Hepatocyte (in vitro differentiated cells): ENCODE results near the gene SCN2B. TPM values are rescaled to one million over a fixed set of nuclear protein-coding genes. Genes with fewer than 3 reads are reported as not detected.

ENCODE experiments used
- DNase-seq: peaks from one replicate; pipeline ENCODE4 v3.0.0-alpha.2; 2016; ENCODE audit warnings: low spot score
- H2AFZ ChIP-seq: fragments of 200-600 bp; sonication (generic); 2 replicates; pipeline ENCODE4 v1.6.0; 2016; ENCODE audit warnings: antibody characterized with exemption, mild to moderate bottlenecking
- H3K27ac ChIP-seq: fragments of 200-600 bp; sonication (generic); 2 replicates; pipeline ENCODE4 v1.5.1; 2016; ENCODE audit warnings: mild to moderate bottlenecking
- H3K27me3 ChIP-seq: fragments of 200-600 bp; sonication (generic); 2 replicates; pipeline ENCODE4 v1.6.1; 2016
- H3K36me3 ChIP-seq: fragments of 200-600 bp; sonication (generic); replicated peaks from 2 replicates; pipeline ENCODE4 v1.5.1; 2016; ENCODE audit warnings: low read depth; ENCODE audit not compliant: insufficient read depth
- H3K4me1 ChIP-seq: fragments of 200-600 bp; sonication (generic); 2 replicates; pipeline ENCODE4 v1.5.1; 2016; ENCODE audit warnings: mild to moderate bottlenecking, moderate library complexity; ENCODE audit not compliant: insufficient read depth
- H3K4me2 ChIP-seq: fragments of 200-600 bp; sonication (generic); 2 replicates; pipeline ENCODE4 v1.6.0; 2016
- H3K4me3 ChIP-seq: fragments of 200-600 bp; sonication (generic); 2 replicates; pipeline ENCODE4 v1.5.1; 2016; ENCODE audit warnings: mild to moderate bottlenecking
- H3K79me2 ChIP-seq: fragments of 200-600 bp; sonication (generic); 2 replicates; pipeline ENCODE4 v1.6.0; 2017; ENCODE audit warnings: mild to moderate bottlenecking
- H3K9me2 ChIP-seq: fragments of 200-600 bp; sonication (generic); replicated peaks from 2 replicates; pipeline ENCODE4 v1.6.0; 2017; ENCODE audit warnings: mild to moderate bottlenecking; ENCODE audit not compliant: insufficient read depth
- H3K9me3 ChIP-seq: fragments of 200-600 bp; sonication (generic); 2 replicates; pipeline ENCODE4 v1.5.1; 2016; ENCODE audit warnings: low read depth, mild to moderate bottlenecking
- H4K20me1 ChIP-seq: fragments of 200-600 bp; sonication (generic); 2 replicates; pipeline ENCODE4 v1.6.0; 2016; ENCODE audit warnings: mild to moderate bottlenecking; ENCODE audit not compliant: insufficient read depth, poor library complexity, severe bottlenecking
- CTCF ChIP-seq: fragments of 200-600 bp; sonication (generic); IDR thresholded peaks from 2 replicates; pipeline ENCODE4 v1.5.1; 2016; ENCODE audit warnings: antibody characterized with exemption, mild to moderate bottlenecking; ENCODE audit not compliant: poor library complexity
- EZH2 ChIP-seq: fragments of 200-600 bp; sonication (generic); IDR thresholded peaks from 2 replicates; pipeline ENCODE4 v1.6.1; 2016; ENCODE audit warnings: antibody characterized with exemption, mild to moderate bottlenecking, borderline replicate concordance
- EZH2phosphoT487 ChIP-seq: fragments of 200-600 bp; sonication (generic); IDR thresholded peaks from one replicate; pipeline ENCODE4 v1.6.1; 2018; ENCODE audit warnings: antibody characterized with exemption, mild to moderate bottlenecking, low read depth, moderate library complexity; ENCODE audit not compliant: unreplicated experiment, severe bottlenecking
- WGBS: methylation state at CpG from one replicate; pipeline ENCODE4 v1.1.6; 2016; ENCODE audit warnings: low lambda C conversion rate; ENCODE audit errors: missing lambda C conversion rate; 5-methylcytosine and 5-hydroxymethylcytosine counted together
- polyA plus RNA-seq: library from polyadenylated mRNA; unstranded; fragments of >200 nt; fragmentation: Nextera tagmentation; extraction: Ambion mirVana; gene quantifications from 2 replicates; pipeline ENCODE4 v1.2.1, GENCODE V29; 2016
- total RNA-seq: library from RNA; depleted of rRNA; stranded (reverse); fragments of >200 nt; gene quantifications from 2 replicates; pipeline ENCODE4 v1.2.3, GENCODE V29; 2014

Gene SCN2B
- total and polyA plus RNA-seq, 2 experiments from 2014 or later: 1.1 to 1.2 TPM

- H3K9me2 ChIP-seq: no peaks in the 10 kb centered on the region
- no peaks in the 10 kb centered on the region for H3K79me2 ChIP-seq
- no peak for TF ChIP-seq EZH2phosphoT487
- TF ChIP-seq CTCF: no peak
- TF ChIP-seq EZH2: no peak
- DNase-seq: no peak
- H3K9me3 ChIP-seq: no peaks in the 10 kb centered on the region
- H3K4me2 ChIP-seq: no peak overlapping the region
- H3K27me3 ChIP-seq: peaks cover 16% of the 10 kb centered on the region
- no peak overlapping the region for H3K27ac ChIP-seq
- H3K4me3 ChIP-seq: no peak overlapping the region
- no peak overlapping the region for H2AFZ ChIP-seq
- no peaks in the 10 kb centered on the region for H4K20me1 ChIP-seq
- no peaks in the 10 kb centered on the region for H3K4me1 ChIP-seq
- WGBS: 82% methylated on average over 2 of the region's 2 CpGs
- no peaks in the 10 kb centered on the region for H3K36me3 ChIP-seq
Measured at GRCh38 chr11:118136341-118136740, 40.1 kb downstream of the SCN2B start.

DNA sequence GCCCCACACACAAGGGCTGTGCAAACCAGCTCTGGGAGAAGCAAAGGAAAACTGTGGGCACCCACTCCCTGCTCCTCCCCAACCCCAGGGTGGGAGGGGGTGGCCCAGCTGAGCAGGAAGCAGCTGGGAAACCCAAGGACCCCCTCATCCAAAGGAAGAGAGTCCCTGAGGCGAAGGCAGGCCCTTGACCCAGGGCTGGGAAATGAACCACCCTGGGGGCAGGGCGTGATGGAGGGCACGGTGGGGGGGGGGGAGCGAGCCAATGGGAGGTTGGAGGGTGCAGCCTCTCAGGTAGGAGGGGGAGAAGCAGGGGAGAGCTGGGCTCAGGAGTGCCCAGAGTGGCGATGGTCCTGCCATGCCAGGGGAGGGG, 40.7 kb downstream of the SCN2B start:
- Histone ChIP-seq H3K4me3 (no peak overlapping the region), H3K27ac (no peak overlapping the region), H4K20me1 (no peaks in the 10 kb centered on the region), H2AFZ (no peak overlapping the region), H3K9me2 (no peaks in the 10 kb centered on the region), H3K9me3 (no peaks in the 10 kb centered on the region), H3K4me2 (no peak overlapping the region), H3K27me3 (peaks cover 15% of the 10 kb centered on the region), H3K36me3 (no peaks in the 10 kb centered on the region), H3K4me1 (no peaks in the 10 kb centered on the region), H3K79me2 (no peaks in the 10 kb centered on the region)
- no peak for DNase-seq
- TF ChIP-seq EZH2phosphoT487: no peak
- no peak for TF ChIP-seq CTCF
- TF ChIP-seq EZH2: no peak
- WGBS: 70% methylated on average over 2 of the region's 5 CpGs

DNA sequence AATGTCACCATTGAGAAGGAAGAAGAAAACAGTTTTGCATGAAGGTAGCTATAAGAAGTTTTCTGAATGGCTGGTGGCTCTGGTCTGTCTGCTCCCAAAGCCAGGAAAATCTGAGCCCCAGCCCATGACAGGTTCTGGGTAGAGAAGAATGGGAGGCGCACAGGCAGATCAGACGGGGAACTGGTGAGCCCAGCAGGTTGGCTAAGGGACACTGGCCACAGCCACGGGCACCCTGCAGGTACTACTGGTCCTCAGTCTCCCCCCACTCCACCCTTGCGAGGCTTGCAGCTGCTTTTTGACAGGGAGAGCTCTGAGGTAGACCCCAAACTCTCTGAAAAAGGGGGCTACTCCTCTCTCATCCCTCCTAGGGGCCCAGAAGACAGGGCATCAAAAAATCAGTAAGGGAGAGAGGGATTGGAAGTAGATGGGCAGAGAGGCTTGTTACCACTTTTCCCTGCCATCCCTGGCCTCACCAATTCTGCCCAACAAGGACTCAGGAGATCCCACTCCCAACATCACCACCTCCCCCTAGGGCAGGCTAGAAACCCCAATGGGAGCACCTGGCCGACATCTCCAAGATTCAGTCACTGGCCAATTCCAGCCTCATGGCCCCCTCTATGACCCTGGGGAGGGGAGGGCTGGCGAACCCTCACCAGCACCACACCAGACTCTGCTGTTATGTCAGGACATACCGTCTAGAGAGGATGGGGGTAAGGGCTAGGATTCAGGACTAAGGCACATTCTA, 41.2 kb downstream of the SCN2B start:
- no peaks in the 10 kb centered on the region for H3K4me1 ChIP-seq
- H3K9me2 ChIP-seq: no peaks in the 10 kb centered on the region
- H2AFZ ChIP-seq: no peak overlapping the region
- WGBS: 74% methylated on average over 7 of the region's 7 CpGs
- no peaks in the 10 kb centered on the region for H4K20me1 ChIP-seq
- H3K27ac ChIP-seq: no peak overlapping the region
- TF ChIP-seq CTCF (no peak), EZH2phosphoT487 (no peak)
- H3K9me3 ChIP-seq: no peaks in the 10 kb centered on the region
- no peak overlapping the region for H3K4me3 ChIP-seq
- no peaks in the 10 kb centered on the region for H3K79me2 ChIP-seq
- no peaks in the 10 kb centered on the region for H3K36me3 ChIP-seq
- peaks cover 14% of the 10 kb centered on the region for H3K27me3 ChIP-seq
- no peak overlapping the region for H3K4me2 ChIP-seq
- no peak for DNase-seq
